T47D (cell line): ENCODE data around the gene SHC3.
A peak's percentile ranks its signal among the peaks of the same experiment; 100 is the strongest.

Experiments used
- DNase-seq, 2 experiments: peaks; one replicate each; pipeline versions ENCODE4 v3.0.0 to v3.0.0-alpha.2; 2011 to 2012; ENCODE audit warnings: low read depth in 1 of 2, low spot score in 1 of 2
- JUND ChIP-seq: IDR thresholded peaks from 2 replicates; pipeline ENCODE4 v1.6.1; 2012; ENCODE audit warnings: low read depth
- in situ Hi-C: cut with HindIII; loops from 2 replicates; pipeline ENCODE4 v1.10.0; 2016; ENCODE audit warnings: low sequenced_read_pairs, low pct_unique_long_range_greater_than_20kb

SHC3 gene

GRCh38 chr9:88979021-88979420 lies 199.6 kb downstream of the SHC3 start:
- in situ Hi-C loops, result no loop called here
- DNase-seq, result no peak
- no peak for TF ChIP-seq JUND

- in situ Hi-C loops, result no loop called here
- TF ChIP-seq JUND, result no peak
- DNase-seq, result no peak
Observed at GRCh38 chr9:88978034-88978433, 200.6 kb downstream of the SHC3 start.

GRCh38 chr9:88976890-88977257 lies 201.7 kb downstream of the SHC3 start:
- in situ Hi-C loops, result no loop called here
- DNase-seq, result no peak
- TF ChIP-seq JUND, result no peak

- DNase-seq, result no peak
- in situ Hi-C loops, result no loop called here
- no peak for TF ChIP-seq JUND
Observed at GRCh38 chr9:88975966-88976889, 202.4 kb downstream of the SHC3 start.

GRCh38 chr9:88974641-88975040 lies 204.0 kb downstream of the SHC3 start:
- no peak for TF ChIP-seq JUND
- DNase-seq, result no peak
- in situ Hi-C loops, result no loop called here

- in situ Hi-C loops, result no loop called here
- no peak for DNase-seq
Observed at GRCh38 chr9:88973281-88974045, 205.2 kb downstream of the SHC3 start.

GRCh38 chr9:88972401-88972800 lies 206.2 kb downstream of the SHC3 start:
- TF ChIP-seq JUND, result no peak
- in situ Hi-C loops, result no loop called here
- DNase-seq, result no peak

More at GRCh38 chr9:88973281-88974045, 205.2 kb downstream of the SHC3 start:
- no peak for TF ChIP-seq JUND

- DNase-seq, result no peak
- in situ Hi-C loops, result no loop called here
- TF ChIP-seq JUND, result no peak
Observed at GRCh38 chr9:88971131-88971960, 207.3 kb downstream of the SHC3 start.

- peak in 1 of 2 experiments; percentile 47 for DNase-seq
- no peak for TF ChIP-seq JUND
- in situ Hi-C loops, result no loop called here
Observed at GRCh38 chr9:88969646-88970373, 208.8 kb downstream of the SHC3 start.

- in situ Hi-C loops, result no loop called here
- DNase-seq, result no peak
- no peak for TF ChIP-seq JUND
Observed at GRCh38 chr9:88968799-88969198, 209.8 kb downstream of the SHC3 start.

- no peak for DNase-seq
- TF ChIP-seq JUND, result no peak
- in situ Hi-C loops, result no loop called here
Observed at GRCh38 chr9:88966894-88967676, 211.5 kb downstream of the SHC3 start.

GRCh38 chr9:88965473-88965872 lies 213.1 kb downstream of the SHC3 start:
- in situ Hi-C loops, result no loop called here
- no peak for DNase-seq
- TF ChIP-seq JUND, result no peak
